Daoy (cell line): ENCODE measurements around the gene EXD2. TPM values are rescaled to one million over a fixed set of nuclear protein-coding genes. Genes with fewer than 3 reads are reported as not detected.
"Not testable (repeated sequence)": the region's sequence is repeated elsewhere in the genome, so short reads cannot be mapped to it uniquely, and the experiment has no call there.

Experiments
- DNase-seq: peaks from one replicate; pipeline ENCODE4 v3.0.0-alpha.2; 2015; ENCODE audit warnings: low read depth
- total RNA-seq: library from RNA; depleted of rRNA; stranded (reverse); fragments of >200 nt; shearing (Covaris generic); gene quantifications from 2 replicates; pipeline ENCODE4 v1.2.3, GENCODE V29; 2014

EXD2 gene
- total RNA-seq, 1 experiment from 2014 or later, result 19.3 TPM

DNA sequence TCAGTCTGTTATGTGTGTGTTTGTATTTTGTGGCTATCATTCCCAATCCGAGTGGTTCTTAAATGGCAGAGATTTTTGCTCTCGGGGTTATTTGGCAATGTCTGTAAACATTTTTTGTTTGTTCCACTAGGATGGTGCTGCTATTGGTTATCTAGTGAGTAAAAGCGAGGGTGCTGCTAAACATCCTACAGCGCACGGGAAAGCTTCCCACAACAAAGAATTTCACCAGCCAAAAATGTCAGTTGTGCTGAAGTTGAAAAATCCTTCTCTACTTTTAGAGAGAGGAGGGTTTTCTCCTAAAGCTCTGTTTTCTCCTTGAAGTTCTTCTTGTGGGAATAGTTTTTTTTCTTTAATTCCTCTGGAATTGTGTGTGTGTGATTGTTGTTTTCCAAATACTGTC is 2.4 kb downstream of the EXD2 start:
- no peak for DNase-seq

DNA sequence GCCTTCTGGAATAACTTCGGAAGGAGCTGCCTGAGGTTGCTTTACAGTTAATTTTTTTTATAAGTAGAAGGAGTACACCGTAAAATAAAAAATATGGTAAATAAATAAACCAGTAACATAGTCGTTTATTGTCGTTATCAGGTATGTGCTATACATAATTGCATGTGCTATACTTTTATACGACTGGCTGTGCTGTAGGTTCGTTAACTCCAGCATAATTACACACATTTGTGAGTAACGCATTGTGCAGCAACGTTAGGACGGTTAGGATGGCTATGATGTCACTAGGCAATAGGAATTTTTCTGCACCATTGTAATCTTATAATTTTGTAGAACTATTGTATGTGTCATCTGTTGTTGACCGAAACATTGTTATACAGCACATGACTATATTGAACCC is 8.5 kb downstream of the EXD2 start:
- no peak for DNase-seq

DNA sequence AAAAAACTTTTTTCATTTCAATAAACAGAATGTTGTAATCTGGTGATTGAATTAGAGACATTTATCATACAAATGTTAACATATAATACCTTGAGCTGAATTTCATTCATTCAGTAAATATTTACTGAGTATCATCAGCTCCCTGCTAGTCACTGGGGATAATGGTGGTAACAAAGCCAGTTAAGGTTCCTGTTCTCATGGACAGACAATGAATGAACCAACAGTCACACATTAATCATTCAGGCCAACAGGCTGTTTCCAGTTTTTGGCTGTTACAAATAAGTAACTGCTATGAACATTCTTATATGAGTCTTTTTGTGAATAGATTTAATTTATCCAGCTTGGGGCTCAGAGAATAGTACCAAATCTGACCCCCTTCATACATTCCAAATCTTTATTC is 13.5 kb downstream of the EXD2 start:
- DNase-seq, result no peak

DNA sequence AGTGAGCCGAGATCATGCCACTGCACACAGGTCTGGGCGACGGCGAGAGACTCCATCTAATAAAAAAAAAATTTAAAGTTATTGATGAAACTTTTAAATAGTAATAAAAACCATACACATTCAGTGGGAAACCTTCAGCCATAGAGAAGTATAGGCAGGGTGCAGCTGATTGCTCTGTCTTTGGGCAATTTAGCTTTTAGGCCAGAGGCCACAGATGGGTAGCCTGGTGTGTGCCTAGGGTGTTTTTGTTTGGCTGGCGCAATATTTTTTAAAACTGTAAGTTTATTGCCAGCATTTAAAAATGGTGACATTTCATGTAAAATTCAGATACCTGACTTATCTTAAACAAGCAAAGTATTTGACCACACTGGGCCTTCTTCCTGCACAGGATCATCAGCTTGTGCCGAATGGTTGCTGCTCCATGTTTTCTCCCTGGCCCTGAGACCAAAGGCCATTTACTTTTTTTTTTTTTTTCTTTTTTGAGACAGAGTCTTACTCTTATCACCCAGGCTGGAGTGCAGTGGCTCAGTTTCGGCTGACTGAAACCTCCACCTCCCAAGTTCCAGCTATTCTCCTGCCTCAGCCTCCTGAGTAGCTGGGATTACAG is 16.2 kb downstream of the EXD2 start:
- no peak for DNase-seq

DNA sequence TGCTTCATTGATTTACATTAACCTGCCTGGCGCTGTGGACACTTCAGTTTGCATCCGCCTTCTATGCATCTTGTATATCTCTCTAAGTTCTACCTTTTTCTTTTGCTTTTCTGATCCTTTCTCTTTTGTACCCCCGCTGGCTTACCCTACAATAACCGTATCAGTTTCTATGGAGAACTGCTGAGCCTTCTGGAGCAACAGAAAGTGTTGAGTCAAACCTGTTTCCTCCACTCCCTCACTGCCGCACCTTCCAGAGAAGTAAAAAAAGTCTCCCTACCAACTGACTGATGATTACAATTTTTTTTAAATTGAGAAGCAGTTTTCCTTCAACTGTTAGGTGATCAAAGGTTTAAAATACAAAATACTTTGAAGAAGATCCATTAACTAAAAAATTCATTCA is 17.4 kb downstream of the EXD2 start:
- DNase-seq, result no peak

DNA sequence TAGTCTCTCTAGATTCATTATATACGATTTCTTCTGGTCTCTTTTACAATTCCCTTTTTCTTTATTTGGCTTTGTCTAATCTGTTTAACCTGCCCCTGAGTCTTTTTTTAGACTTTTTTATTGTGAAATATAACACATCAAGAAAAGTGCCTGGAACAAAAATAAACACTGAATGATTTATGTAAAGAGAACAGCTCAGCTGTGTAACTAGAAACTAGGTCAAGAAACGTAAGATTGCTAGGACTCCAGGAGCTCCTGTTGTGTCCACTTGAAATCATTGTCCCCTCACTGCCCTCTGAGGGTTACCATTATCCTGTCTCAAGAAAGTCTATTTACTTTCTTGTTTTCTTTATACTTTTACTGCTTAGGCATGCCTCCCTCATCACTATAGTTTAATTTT is 23.1 kb downstream of the EXD2 start:
- DNase-seq, result no peak

DNA sequence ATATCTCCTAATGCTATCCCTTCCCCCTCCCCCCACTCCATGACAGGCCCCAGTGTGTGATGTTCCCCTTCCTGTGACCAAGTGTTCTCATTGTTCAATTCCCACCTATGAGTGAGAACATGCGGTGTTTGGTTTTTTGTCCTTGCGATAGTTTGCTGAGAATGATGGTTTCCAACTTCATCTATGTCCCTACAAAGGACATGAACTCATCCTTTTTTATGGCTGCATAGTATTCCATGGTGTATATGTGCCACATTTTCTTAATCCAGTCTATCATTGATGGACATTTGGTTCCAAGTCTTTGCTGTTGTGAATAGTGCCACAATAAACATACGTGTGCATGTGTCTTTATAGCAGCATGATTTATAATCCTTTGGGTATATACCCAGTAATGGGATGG is 26.4 kb downstream of the EXD2 start:
- not testable (repeated sequence) for DNase-seq

DNA sequence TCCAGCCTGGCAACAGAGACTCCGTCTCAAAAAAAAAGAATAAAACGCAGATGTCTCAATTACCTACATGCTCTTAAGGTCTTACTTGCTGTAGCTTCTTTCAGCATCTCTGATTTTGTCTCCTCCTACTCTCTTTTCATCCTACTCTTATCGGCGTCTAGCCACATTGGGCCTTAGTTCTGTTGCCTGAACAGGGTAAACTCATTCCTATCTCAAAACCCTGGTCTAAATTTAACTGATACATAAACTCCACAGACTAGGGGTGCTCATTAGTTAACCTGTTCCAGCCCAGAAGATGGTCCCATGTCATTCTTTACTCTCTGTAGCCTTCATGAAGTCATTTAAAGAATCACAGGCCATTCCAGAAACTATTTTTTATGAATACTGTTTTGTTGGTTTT is 33.6 kb downstream of the EXD2 start:
- DNase-seq, result no peak

DNA sequence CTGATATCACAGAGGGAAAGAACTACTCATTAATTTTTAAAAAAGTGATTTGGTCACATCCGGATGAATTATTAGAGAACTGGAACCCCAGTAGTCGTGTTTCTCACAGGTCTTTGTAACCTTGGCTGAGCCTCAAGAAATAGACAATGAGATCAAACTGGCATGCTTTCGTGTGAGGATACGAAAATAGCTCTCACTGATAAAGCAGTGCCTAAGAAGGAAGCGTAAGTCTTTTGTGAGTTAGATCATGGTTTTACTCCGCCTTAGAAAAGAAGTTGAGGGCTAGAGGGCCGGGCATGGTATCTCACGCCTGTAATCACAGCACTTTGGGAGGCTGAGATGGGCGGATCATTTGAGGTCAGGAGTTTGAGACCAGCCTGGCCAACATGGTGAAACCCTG is 34.9 kb downstream of the EXD2 start:
- no peak for DNase-seq

DNA sequence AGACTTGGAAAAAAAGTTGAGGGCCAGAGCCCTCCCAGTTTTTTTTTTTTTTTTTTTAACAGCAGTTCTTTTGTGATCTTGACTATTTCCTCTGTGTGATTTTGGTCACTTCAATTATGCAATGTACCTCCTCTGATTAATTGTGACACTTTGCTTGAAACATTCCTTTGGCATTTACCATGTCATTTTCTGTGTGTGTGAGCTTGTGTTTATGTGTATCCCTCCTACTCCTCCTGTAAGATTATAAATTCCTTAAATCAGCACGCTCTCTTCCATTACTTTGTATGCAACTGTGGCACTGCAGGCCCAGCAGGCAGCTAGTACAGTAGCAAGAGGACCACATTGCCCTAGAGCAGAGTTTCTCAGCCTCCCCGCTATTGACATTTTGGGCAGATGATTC is 35.4 kb downstream of the EXD2 start:
- DNase-seq, result no peak

DNA sequence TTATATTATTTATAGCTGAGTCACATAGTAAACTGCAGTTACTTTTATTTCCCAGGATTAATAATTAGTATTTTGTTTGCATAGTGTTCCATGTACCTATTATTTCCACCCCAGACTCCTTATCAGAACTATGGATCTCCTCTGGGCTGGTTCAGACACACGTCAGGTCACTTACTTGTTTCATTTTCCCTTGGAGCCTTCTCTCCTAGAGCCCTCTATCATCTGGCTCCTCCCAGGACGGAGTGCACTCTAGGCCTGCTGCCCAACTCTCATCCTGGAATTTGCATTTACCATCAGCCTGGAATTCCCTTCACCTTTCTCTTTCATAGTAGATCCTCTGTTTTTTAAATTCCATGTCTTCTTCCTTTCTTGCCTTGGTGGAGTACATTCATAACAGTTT is 40.2 kb downstream of the EXD2 start:
- DNase-seq, result no peak

DNA sequence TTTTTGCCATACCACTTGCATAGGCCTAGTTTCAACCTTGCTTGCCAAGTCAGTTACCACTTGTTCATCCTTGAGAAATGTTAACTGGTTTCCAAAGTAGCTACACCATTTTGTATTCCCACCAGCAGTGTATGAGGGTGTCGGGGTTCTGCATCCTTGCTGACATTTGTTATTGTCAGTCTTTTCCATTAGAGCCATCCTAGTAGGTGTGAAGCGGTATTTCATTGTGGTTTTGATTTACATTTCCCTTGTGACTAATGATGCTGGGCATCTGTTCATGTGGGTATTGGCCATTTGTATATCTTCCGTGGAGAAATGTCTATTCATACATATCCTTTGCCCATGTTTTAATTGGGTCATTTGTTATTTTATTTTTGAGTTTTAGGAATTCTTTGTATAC is 41.1 kb downstream of the EXD2 start:
- DNase-seq, result no peak

DNA sequence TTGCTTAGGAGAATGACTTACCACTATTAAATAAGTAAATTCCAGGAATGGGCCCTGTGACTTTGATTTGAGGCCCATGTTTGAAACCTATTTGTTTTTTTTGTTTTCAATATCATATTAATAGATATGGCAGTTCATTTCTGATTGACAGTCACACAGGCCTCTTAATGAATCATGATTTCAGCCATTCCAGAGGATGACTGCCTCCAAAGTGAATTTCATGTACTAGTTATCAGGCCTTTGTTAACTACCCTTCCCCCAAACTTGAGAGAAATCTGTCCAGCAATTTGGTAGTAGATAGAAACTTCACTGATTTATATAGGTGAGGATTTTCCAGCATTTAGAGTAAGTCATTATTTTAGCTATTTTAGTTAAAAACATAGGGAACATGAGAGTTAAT is 42.8 kb downstream of the EXD2 start:
- DNase-seq, result no peak

DNA sequence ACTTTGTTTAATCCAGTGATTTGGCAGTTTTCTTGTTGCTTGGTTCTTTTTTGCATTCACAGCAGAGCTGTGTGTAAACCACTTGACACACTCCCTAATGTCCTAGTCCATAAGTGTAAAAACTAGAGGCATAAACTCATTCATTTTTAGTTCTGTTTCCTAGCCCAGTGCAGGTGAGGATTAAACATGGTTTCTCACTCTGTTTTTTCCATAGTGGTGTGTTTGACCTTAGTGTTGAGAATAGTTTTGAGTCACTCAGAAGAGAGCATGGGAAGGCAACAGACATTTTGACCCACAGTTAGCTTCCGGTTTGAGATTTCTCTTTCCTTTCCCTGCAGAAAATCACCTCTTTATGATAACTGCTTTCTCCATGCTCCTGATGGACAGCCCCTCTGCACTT is 44.4 kb downstream of the EXD2 start:
- no peak for DNase-seq

DNA sequence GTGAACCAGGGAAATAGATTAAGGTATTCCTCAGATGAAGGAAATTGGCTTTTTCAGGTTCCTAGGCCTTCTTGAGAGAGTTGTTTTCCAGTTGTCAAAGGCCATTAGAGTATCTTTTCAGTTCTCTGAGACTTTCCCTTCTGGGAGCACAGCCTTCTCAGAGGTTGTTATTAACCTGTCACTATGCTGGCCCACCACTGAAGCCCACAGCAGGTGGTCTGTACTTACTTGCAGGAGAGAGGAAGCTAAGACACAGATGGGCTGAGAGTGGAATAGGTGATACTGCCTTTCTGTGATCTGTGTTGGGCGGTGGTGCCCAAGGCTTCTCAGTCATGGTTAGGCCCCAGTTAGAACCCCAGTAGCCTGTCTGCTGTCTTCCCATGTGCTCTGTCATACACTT is 45.8 kb downstream of the EXD2 start:
- DNase-seq, result no peak

DNA sequence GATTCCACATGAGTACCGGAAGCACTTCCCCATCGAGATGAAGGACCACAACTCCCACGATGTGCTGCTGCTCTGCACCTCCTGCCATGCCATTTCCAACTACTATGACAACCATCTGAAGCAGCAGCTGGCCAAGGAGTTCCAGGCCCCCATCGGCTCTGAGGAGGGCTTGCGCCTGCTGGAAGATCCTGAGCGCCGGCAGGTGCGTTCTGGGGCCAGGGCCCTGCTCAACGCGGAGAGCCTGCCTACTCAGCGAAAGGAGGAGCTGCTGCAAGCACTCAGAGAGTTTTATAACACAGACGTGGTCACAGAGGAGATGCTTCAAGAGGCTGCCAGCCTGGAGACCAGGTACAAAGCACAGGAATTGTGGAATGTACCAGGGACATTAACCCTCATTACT is 46.3 kb downstream of the EXD2 start:
- DNase-seq, result no peak

DNA sequence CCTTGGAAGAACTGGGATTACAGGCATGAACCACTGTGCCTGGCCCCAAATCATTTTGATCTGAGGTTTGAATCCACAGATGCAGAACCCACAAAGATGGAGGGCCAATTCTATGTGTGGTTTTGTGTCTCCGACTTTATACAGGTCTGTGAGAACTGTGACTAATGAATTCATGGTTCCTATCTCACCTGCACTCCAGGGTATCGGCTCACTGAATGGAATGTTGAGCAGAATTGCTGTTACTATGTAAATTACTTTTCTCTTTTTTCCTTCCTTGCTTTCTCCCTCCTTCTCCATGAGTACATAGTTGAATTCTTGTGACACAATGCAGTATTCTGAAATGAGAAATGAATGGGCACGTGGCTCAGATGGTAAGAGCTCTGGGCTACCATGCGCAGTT is 47.6 kb downstream of the EXD2 start:
- no peak for DNase-seq

DNA sequence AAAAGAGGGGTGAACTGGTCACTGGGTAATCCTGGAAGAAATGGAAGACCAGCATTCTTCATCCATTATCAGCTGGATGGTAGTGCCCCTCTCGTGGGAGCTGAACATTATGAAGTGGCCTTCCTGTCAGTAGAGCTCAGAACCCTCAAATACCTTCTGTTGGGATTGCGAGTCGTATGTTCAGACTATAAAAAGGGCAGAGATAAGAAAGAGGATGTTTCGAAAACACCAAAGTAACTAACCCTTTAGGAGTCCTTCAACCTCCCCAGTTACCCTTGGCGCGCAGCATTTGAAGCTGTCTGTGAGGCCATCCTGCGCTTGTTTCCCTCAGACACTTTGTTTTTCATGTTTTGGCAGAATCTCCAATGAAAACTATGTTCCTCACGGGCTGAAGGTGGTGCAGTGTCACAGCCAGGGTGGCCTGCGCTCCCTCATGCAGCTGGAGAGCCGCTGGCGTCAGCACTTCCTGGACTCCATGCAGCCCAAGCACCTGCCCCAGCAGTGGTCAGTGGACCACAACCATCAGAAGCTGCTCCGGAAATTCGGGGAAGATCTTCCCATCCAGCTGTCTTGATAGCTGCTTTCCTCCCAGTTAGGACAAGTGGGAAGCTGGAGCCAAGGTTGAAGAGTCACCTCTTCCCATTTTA is 49.4 kb downstream of the EXD2 start:
- DNase-seq, result no peak

DNA sequence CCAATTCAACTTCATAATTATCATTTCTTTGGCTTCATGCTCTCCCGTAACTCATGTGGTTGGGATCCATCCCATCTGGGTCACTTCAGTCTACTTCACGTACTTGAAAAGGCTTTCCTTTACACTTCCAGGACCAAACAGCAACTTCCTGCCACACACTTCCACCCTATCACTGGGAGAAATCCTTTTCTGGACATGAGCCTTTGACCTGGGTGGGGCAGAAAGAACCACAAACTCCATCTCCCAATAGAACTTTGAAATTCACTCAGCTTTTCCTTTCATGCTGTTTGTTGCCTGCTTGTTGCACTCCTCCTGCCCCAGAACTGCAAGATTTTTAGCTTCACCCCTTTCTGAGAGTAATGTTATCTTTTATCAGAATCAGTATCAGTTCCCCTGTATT is 50.3 kb downstream of the EXD2 start:
- DNase-seq, result no peak

DNA sequence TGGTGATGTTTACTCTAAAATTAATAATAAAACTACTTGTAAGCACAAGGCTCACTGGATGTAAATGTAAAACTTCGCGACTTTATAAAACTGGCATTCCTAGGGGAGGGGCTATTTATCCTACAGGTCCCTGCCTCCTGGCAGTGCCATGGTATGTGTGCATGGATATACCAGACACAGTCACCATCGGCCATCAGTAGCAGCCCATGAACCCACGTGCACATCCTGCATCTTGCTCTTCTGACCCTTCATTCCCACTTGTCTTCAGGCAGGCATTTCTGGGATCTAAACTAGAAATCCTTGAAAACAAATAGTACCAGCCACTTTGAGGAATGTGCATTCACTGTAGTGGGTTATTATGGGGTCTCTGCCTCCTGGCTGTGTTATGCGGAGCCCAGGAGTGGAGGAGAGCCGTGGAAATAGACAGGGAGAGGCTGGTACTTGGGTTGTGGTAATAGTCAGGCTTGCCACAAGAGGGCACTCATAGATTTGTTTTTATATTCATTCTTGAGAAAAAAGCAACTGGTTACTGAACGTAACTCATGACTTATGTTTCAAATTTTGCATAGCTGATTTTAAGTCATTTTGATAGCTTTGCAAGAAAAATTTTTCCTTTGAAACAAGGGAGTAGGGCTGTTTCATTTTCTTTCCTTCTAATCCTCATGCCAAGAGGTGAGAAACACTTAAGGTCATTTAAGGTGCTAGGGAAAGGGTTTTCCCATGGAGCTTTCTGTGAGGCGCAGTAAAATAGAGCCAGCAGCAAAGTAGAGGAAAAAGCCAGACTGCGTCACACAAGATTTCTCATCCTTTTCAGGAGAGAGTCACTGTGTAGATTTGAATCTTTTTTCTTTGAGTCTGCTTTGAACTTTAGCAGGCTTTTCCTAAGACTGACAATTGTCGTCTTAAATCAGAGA is 51.3 kb downstream of the EXD2 start:
- DNase-seq, result peak; percentile 61

DNA sequence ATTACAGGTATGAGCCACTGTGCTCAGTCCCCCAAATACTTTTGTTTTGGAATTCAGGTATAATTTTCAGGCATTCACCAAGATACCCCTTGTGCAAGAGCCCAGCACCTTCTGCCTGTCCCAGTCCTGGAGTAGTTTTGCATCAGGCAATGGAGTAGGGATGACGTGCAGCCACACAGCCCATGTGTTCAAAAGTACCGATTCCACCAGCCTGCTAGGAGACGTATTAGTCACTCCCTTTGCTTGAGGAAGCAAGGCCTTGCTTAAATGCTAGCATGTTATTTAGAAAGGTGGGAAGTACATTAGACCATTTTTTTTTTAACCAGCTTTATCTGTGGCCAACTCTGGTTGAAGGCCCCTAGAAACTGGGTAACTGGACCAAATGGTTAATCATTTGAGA is 53.6 kb downstream of the EXD2 start:
- DNase-seq, result no peak

DNA sequence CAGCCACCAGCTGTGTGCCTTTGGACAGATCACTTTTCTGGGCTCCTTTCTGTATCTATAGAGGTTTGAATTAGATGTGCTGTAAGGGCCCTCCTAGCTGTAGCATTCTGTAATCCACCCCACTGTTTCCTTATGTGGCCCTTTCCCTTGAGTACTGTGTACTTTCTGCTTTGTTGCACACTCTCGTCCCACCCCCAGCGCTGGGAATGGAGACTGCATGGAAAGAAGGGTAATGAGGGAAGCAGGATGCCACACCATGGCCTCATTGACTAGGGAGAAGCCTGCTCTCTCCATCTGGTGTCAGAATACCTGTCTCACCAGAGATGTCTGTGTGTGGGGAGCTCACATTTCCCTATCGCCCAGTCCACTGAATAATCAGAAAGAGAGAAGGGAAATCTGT is 55.0 kb downstream of the EXD2 start:
- DNase-seq, result no peak
